D721Med (cell line): Measurements from ENCODE around the gene KRT6A.

ENCODE experiments used
- DNase-seq: peaks from one replicate; pipeline ENCODE4 v3.0.0; 2011; ENCODE audit warnings: low spot score; ENCODE audit not compliant: insufficient read length
- FAIRE-seq: peaks from 2 replicates; lab custom pipeline; 2011; peaks lifted over from hg19 to GRCh38; lab: Jason Lieb, UNC
- CTCF ChIP-seq: IDR thresholded peaks from 2 replicates; pipeline ENCODE4 v1.5.1; 2012; ENCODE audit warnings: mild to moderate bottlenecking, control low read depth; ENCODE audit not compliant: insufficient read depth; ENCODE audit errors: missing control alignments

The KRT6A gene

DNA sequence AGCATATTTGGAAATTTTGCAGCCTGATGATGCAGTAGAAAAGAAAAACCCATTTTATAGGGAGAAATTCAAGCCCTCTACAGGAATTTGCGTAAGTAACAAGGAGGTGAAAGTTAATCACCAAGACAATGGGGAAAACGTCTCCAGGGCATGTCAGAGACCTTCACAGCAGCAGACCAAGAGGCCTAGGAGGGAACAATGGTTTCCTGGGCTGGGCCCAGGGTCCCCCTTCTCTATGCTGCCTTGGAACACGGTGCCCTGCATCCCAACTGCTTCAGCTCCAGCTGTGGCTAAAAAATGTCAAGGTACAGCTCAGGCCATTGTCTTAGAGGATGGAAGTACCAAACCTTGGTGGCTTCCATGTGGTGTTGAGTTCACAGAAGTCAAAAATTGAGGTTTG is 13.0 kb downstream of the KRT6A start:
- DNase-seq (no peak), FAIRE-seq (no peak)
- no peak for TF ChIP-seq CTCF

- no peak for TF ChIP-seq CTCF
- DNase-seq (no peak), FAIRE-seq (no peak)
Observed at GRCh38 chr12:52477651-52478050, 15.4 kb downstream of the KRT6A start.

- no peak for DNase-seq
- no peak for TF ChIP-seq CTCF
- FAIRE-seq = no peak
Observed at GRCh38 chr12:52474212-52474611, 18.8 kb downstream of the KRT6A start.

DNA sequence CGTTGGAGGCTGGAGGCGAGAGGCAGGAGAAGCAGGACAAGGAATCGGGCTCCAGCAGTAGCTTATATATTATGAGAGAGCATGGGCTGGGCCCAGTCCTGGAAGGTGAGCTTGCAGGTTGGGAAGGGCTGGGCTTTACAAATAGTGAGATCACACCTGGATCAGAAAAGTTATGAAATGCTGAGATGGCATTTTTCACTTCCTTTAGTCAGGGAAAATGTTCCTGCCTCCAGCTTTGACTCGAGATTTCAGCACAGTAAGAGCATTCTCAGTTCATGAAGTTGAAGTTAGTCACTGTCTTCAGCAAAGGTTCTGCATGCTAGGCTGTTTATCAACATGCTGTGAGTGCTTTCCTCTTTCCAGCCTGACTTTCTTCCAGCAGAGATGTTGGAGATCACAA is 19.3 kb downstream of the KRT6A start, which contains the start of gene KRT6C:
KRT6C (minus strand) TSS at position 38 of the 400 bp plus-strand sequence. CDS start 68 bp downstream, outside the sequence.
- TF ChIP-seq CTCF = no peak
- DNase-seq (no peak), FAIRE-seq (no peak)

- no peak for TF ChIP-seq CTCF
- DNase-seq = no peak
- no peak for FAIRE-seq
Observed at GRCh38 chr12:52469853-52470252, 23.2 kb downstream of the KRT6A start.

GRCh38 chr12:52464897-52465296 is 28.2 kb downstream of the KRT6A start:
- FAIRE-seq (no peak), DNase-seq (no peak)
- no peak for TF ChIP-seq CTCF

- DNase-seq = no peak
- no peak for TF ChIP-seq CTCF
- no peak for FAIRE-seq
Observed at GRCh38 chr12:52461693-52462092, 31.4 kb downstream of the KRT6A start.
